Trophoblast cell (in vitro differentiated cells and primary cell): ENCODE measurements around the gene COX6A2.
A peak's percentile ranks its signal among the peaks of the same experiment; 100 is the strongest.

Experiments used
- DNase-seq, 2 donors: peaks; one replicate each; pipeline ENCODE4 v3.0.0-alpha.2; 2016
- H2AFZ ChIP-seq: 2 replicates; pipeline ENCODE4 v1.6.1; 2013; ENCODE audit warnings: low read length, moderate library complexity, mild to moderate bottlenecking; ENCODE audit not compliant: insufficient read depth, poor library complexity
- H2AK5ac ChIP-seq: 2 replicates; pipeline ENCODE4 v1.6.1; 2013; ENCODE audit warnings: mild to moderate bottlenecking, low read length
- H2BK120ac ChIP-seq: 2 replicates; pipeline ENCODE4 v1.6.1; 2013; ENCODE audit warnings: low read length, mild to moderate bottlenecking, moderate library complexity; ENCODE audit not compliant: insufficient read depth, poor library complexity
- H2BK12ac ChIP-seq: 2 replicates; pipeline ENCODE4 v1.6.1; 2013; ENCODE audit warnings: mild to moderate bottlenecking, low read length, moderate library complexity
- H2BK5ac ChIP-seq: 2 replicates; pipeline ENCODE4 v1.6.1; 2013; ENCODE audit warnings: low read length, low read depth, moderate library complexity, mild to moderate bottlenecking; ENCODE audit not compliant: poor library complexity
- H3K14ac ChIP-seq: 2 replicates; pipeline ENCODE4 v1.6.1; 2013; ENCODE audit warnings: mild to moderate bottlenecking, low read length
- H3K18ac ChIP-seq: 2 replicates; pipeline ENCODE4 v1.6.1; 2013; ENCODE audit warnings: mild to moderate bottlenecking, low read length
- H3K23ac ChIP-seq: 2 replicates; pipeline ENCODE4 v1.6.1; 2013; ENCODE audit warnings: low read length
- H3K27ac ChIP-seq: 2 replicates; pipeline ENCODE4 v1.5.1; 2013; ENCODE audit warnings: low read depth, mild to moderate bottlenecking, inconsistent platforms, low read length, moderate library complexity
- H3K27me3 ChIP-seq: 2 replicates; pipeline ENCODE4 v1.6.1; 2013; ENCODE audit warnings: inconsistent platforms, mild to moderate bottlenecking, low read length, moderate library complexity; ENCODE audit not compliant: insufficient read depth
- H3K36me3 ChIP-seq, 2 experiments: 1 replicate in 1 of 2; 2 replicates in 1 of 2; pipeline ENCODE4 v1.6.1; 2013; ENCODE audit warnings: low read length in 2 of 2, mild to moderate bottlenecking in 2 of 2, moderate library complexity in 1 of 2; ENCODE audit not compliant: insufficient read depth in 2 of 2, control insufficient read depth in 1 of 2
- H3K4ac ChIP-seq: 2 replicates; pipeline ENCODE4 v1.6.1; 2013; ENCODE audit warnings: low read depth, mild to moderate bottlenecking, low read length, moderate library complexity
- H3K4me1 ChIP-seq, 2 experiments: 1 replicate in 1 of 2; 2 replicates in 1 of 2; pipeline ENCODE4 v1.6.1; 2013; ENCODE audit warnings: low read length in 2 of 2, mild to moderate bottlenecking in 2 of 2, moderate library complexity in 1 of 2; ENCODE audit not compliant: insufficient read depth in 2 of 2, control insufficient read depth in 1 of 2
- H3K4me2 ChIP-seq: 2 replicates; pipeline ENCODE4 v1.6.1; 2013; ENCODE audit warnings: inconsistent platforms, mild to moderate bottlenecking, low read length, moderate library complexity
- H3K4me3 ChIP-seq: 2 replicates; pipeline ENCODE4 v1.5.1; 2013; ENCODE audit warnings: mild to moderate bottlenecking, low read depth, low read length, inconsistent platforms
- H3K79me1 ChIP-seq: one replicate; pipeline ENCODE4 v1.6.1; 2013; ENCODE audit warnings: low read length
- H3K79me2 ChIP-seq: 2 replicates; pipeline ENCODE4 v1.6.1; 2013; ENCODE audit warnings: low read length, mild to moderate bottlenecking; ENCODE audit not compliant: control insufficient read depth, insufficient read depth, poor library complexity
- H3K9ac ChIP-seq: 2 replicates; pipeline ENCODE4 v1.6.1; 2013; ENCODE audit warnings: mild to moderate bottlenecking, low read length
- H3K9me3 ChIP-seq: 2 replicates; pipeline ENCODE4 v1.6.1; 2013; ENCODE audit warnings: low read depth, mild to moderate bottlenecking, control low read depth, inconsistent platforms, low read length; ENCODE audit not compliant: insufficient read depth
- H4K12ac ChIP-seq: 2 replicates; pipeline ENCODE4 v1.6.1; 2013; ENCODE audit warnings: low read depth, mild to moderate bottlenecking, low read length, moderate library complexity
- H4K8ac ChIP-seq: 2 replicates; pipeline ENCODE4 v1.6.1; 2013; ENCODE audit warnings: low read depth, mild to moderate bottlenecking, low read length, moderate library complexity
- H4K91ac ChIP-seq: one replicate; pipeline ENCODE4 v1.6.1; 2013; ENCODE audit warnings: low read depth, mild to moderate bottlenecking, low read length, moderate library complexity
- WGBS: extraction: QIAGEN DNeasy Blood & Tissue Kit; methylation state at CpG from one replicate; pipeline ENCODE4 v1.1.7; 2013; ENCODE audit warnings: missing lambda C conversion rate; ENCODE audit not compliant: insufficient read length, insufficient coverage; ENCODE audit errors: extremely low coverage; 5-methylcytosine and 5-hydroxymethylcytosine counted together

The COX6A2 gene

DNA sequence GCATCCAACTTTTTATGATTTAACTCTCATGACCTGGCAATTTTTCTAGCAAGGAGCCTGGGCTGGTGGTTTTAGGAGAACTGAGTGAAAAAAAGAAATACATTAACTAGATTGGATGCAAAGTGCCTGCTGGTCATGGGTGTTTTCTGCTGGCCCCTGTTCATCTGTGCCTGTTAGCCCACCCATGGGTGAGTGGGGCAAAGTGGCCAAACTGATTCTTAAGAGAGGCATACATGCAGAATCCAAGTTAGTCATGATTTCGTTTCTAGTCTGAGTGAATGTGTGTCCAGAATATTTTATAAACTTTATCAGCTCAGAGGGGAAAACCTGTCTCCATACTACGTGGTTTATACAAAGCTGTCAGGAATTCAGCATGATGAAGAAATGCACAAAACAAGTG lies 39.6 kb downstream of the COX6A2 start:
- Histone ChIP-seq H3K9me3 (peaks cover 3% of the 10 kb centered on the region), H3K9ac (no peak overlapping the region), H3K4me3 (no peak overlapping the region), H2AFZ (no peak overlapping the region), H4K91ac (no peak overlapping the region), H2BK120ac (no peak overlapping the region), H3K27me3 (no peaks in the 10 kb centered on the region), H2BK5ac (no peak overlapping the region), H2AK5ac (no peak overlapping the region), H3K79me1 (no peaks in the 10 kb centered on the region), H3K4me2 (no peak overlapping the region), H3K36me3 (no peaks in the 10 kb centered on the region), H4K8ac (no peak overlapping the region), H3K4ac (no peak overlapping the region), H3K18ac (no peak overlapping the region), H3K4me1 (no peaks in the 10 kb centered on the region), H4K12ac (no peak overlapping the region), H2BK12ac (no peak overlapping the region), H3K23ac (no peak overlapping the region), H3K79me2 (no peaks in the 10 kb centered on the region), H3K14ac (no peak overlapping the region), H3K27ac (no peak overlapping the region)
- no peak for DNase-seq
- WGBS, result no CpG with 5 or more reads among the region's 2 CpGs

DNA sequence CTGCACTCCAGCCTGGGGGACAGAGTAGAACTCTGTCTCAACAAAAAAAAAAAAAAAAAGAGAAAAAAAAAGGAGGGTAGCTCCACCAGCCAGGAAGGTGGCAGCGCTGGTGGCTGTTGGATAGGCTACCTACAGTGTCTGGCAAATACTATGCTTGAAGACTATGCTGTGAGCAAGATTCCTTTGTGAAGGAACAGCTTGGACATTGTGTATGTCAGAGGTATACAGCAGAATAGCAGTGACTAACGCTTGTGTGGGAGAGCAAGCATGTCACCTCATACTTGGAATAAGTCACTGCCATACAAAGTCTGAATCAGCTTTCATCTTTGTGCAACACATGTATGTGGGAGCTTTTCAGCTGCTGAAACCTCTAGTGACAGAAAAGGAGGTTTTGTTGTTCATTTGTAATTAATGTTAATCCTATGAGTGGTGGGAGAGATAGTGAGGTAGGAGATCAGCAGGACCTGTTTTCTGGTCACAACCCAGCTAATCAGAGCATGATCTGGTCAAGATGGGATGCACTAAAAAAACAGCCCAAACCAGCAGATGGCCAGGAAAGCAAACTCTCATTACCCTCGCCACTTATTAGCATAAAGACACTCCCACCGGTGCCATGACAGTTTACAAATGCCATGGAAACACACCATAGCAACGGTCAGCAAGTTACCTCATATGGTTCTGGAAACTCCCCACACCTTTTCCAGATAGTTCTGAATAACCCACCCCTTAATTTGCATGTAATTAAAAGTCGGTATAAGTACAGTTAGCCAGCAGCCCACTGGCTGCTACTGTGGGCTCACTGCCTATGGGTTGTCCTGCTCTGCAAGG lies 41.8 kb downstream of the COX6A2 start:
- H3K4me1 ChIP-seq, result no peaks in the 10 kb centered on the region
- H2BK120ac ChIP-seq, result no peak overlapping the region
- no peak overlapping the region for H4K91ac ChIP-seq
- H3K79me2 ChIP-seq, result no peaks in the 10 kb centered on the region
- H2BK5ac ChIP-seq, result no peak overlapping the region
- WGBS, result no CpG with 5 or more reads among the region's 6 CpGs
- H3K4me2 ChIP-seq, result no peak overlapping the region
- no peak overlapping the region for H2BK12ac ChIP-seq
- H3K36me3 ChIP-seq, result no peaks in the 10 kb centered on the region
- no peak overlapping the region for H4K12ac ChIP-seq
- no peak overlapping the region for H3K4me3 ChIP-seq
- no peak overlapping the region for H3K14ac ChIP-seq
- no peaks in the 10 kb centered on the region for H3K79me1 ChIP-seq
- no peaks in the 10 kb centered on the region for H3K27me3 ChIP-seq
- H3K9me3 ChIP-seq, result peaks cover 3% of the 10 kb centered on the region
- no peak overlapping the region for H3K23ac ChIP-seq
- H2AFZ ChIP-seq, result no peak overlapping the region
- H3K18ac ChIP-seq, result no peak overlapping the region
- H3K27ac ChIP-seq, result no peak overlapping the region
- no peak overlapping the region for H2AK5ac ChIP-seq
- H3K4ac ChIP-seq, result no peak overlapping the region
- peak; percentile 85 to 95 for DNase-seq
- no peak overlapping the region for H3K9ac ChIP-seq
- H4K8ac ChIP-seq, result no peak overlapping the region

DNA sequence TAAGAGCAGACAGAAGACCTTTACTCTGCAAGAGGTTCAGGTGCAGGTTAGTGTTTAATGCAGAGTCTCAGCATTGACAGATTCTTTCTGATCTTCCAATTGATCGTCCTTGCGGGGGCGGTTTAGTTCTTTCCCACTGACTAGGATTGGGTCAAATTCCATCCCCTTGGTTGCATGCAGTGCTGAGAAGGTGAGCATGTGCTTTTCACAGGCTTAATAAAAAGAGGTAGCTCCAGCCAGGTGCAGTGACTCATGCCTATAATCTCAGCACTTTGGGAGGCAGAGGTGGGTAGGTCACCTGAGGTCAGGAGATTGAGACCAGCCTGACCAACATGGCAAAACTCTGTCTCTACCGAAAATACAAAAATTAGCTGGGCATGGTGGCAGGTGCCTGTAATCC lies 42.5 kb downstream of the COX6A2 start:
- H3K4me3 ChIP-seq, result no peak overlapping the region
- no peak overlapping the region for H4K91ac ChIP-seq
- WGBS, result no CpG with 5 or more reads among the region's 4 CpGs
- no peak overlapping the region for H2AFZ ChIP-seq
- no peak overlapping the region for H3K9ac ChIP-seq
- no peak overlapping the region for H3K27ac ChIP-seq
- H3K23ac ChIP-seq, result no peak overlapping the region
- no peak overlapping the region for H2AK5ac ChIP-seq
- H3K79me1 ChIP-seq, result no peaks in the 10 kb centered on the region
- no peak overlapping the region for H3K4me2 ChIP-seq
- H4K8ac ChIP-seq, result no peak overlapping the region
- H3K4me1 ChIP-seq, result no peaks in the 10 kb centered on the region
- H2BK12ac ChIP-seq, result no peak overlapping the region
- peaks cover 3% of the 10 kb centered on the region for H3K9me3 ChIP-seq
- H2BK5ac ChIP-seq, result no peak overlapping the region
- no peak overlapping the region for H2BK120ac ChIP-seq
- no peak overlapping the region for H3K14ac ChIP-seq
- no peaks in the 10 kb centered on the region for H3K27me3 ChIP-seq
- no peak overlapping the region for H3K18ac ChIP-seq
- no peak overlapping the region for H4K12ac ChIP-seq
- H3K36me3 ChIP-seq, result no peaks in the 10 kb centered on the region
- peak; percentile 60 to 64 for DNase-seq
- no peaks in the 10 kb centered on the region for H3K79me2 ChIP-seq
- H3K4ac ChIP-seq, result no peak overlapping the region

GRCh38 chr16:31382485-31383161 lies 45.5 kb downstream of the COX6A2 start:
- H4K91ac ChIP-seq, result no peak overlapping the region
- H3K14ac ChIP-seq, result no peak overlapping the region
- H2BK12ac ChIP-seq, result no peak overlapping the region
- peaks cover 6% of the 10 kb centered on the region for H3K9me3 ChIP-seq
- H3K27me3 ChIP-seq, result no peaks in the 10 kb centered on the region
- H3K27ac ChIP-seq, result no peak overlapping the region
- H3K9ac ChIP-seq, result no peak overlapping the region
- no peak overlapping the region for H2AK5ac ChIP-seq
- no peak overlapping the region for H3K18ac ChIP-seq
- H2BK5ac ChIP-seq, result no peak overlapping the region
- peak; percentile 62 to 80 for DNase-seq
- no peak overlapping the region for H2AFZ ChIP-seq
- no CpG with 5 or more reads among the region's 14 CpGs for WGBS
- no peak overlapping the region for H3K4ac ChIP-seq
- H3K4me1 ChIP-seq, result no peaks in the 10 kb centered on the region
- H3K36me3 ChIP-seq, result no peaks in the 10 kb centered on the region
- H4K12ac ChIP-seq, result no peak overlapping the region
- H3K79me1 ChIP-seq, result no peaks in the 10 kb centered on the region
- H3K79me2 ChIP-seq, result no peaks in the 10 kb centered on the region
- H3K23ac ChIP-seq, result no peak overlapping the region
- no peak overlapping the region for H3K4me3 ChIP-seq
- no peak overlapping the region for H4K8ac ChIP-seq
- no peak overlapping the region for H2BK120ac ChIP-seq
- H3K4me2 ChIP-seq, result no peak overlapping the region
